Transverse colon (tissue), 3 donors: ENCODE data around the gene HECA.

Experiments
- EP300 ChIP-seq: sonication (generic); formaldehyde crosslinking; IDR thresholded peaks from one replicate; pipeline ENCODE4 v1.6.1; 2017; ENCODE audit warnings: antibody characterized with exemption, low read depth
- TF ChIP-seq, protein P1 (sequence below), 5 experiments: fragments of 200-600 bp in 3 of 5; fragments of 450-650 bp in 2 of 5; sonication (generic) in 3 of 5; IDR thresholded peaks; 1 replicate in 2 of 5; 2 replicates in 3 of 5; pipeline ENCODE4 v1.5.1; 2016 to 2017; ENCODE audit warnings: antibody characterized with exemption in 5 of 5, inconsistent platforms in 3 of 5, mild to moderate bottlenecking in 2 of 5, moderate library complexity in 1 of 5

DNA sequence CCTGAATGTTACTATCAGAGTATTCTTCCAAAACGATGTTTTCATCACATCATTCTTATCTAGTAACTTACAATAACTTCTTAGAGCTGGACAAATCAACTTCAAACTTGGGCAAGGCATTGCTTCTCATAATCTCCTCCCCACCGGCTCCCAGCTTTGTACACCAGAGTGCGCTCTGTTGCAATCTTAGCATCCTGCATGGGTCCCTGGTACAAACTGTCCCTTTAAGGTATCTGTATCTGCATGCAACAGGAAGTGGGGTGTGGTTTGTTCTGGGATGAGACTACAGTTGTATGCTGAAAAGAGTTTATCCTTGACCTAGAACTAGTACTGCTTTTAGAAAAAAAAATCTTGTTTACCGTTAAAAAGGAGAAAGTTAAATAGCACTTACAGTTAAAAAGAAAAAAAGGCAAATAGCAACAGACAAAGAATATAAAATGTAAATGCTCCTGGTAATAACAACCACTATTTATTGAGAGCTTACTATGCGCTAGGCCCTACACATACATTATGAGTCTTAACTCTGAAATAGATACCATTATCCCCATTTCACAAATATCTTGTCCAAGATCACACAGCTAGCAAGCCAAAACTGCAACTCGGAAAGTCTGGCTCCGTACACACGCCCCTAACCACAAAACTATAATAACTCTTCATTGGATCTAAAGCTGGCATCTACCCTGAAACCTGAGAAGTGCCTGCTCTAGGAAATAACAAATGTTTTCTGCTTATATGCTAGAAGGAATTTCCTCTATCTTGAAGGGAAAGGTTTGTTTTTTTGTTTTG, 9.8 kb upstream of the HECA start:
- TF ChIP-seq EP300 = no peak
- TF ChIP-seq, protein P1, sequence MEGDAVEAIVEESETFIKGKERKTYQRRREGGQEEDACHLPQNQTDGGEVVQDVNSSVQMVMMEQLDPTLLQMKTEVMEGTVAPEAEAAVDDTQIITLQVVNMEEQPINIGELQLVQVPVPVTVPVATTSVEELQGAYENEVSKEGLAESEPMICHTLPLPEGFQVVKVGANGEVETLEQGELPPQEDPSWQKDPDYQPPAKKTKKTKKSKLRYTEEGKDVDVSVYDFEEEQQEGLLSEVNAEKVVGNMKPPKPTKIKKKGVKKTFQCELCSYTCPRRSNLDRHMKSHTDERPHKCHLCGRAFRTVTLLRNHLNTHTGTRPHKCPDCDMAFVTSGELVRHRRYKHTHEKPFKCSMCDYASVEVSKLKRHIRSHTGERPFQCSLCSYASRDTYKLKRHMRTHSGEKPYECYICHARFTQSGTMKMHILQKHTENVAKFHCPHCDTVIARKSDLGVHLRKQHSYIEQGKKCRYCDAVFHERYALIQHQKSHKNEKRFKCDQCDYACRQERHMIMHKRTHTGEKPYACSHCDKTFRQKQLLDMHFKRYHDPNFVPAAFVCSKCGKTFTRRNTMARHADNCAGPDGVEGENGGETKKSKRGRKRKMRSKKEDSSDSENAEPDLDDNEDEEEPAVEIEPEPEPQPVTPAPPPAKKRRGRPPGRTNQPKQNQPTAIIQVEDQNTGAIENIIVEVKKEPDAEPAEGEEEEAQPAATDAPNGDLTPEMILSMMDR (IDR thresholded peaks at IDR 0.05) = peak; percentile 36 to 67 (median 55)
